Esophagus muscularis mucosa (tissue), 4 donors: ENCODE measurements around the gene MUS81. TPM values are rescaled to one million over a fixed set of nuclear protein-coding genes. Genes with fewer than 3 reads are reported as not detected.

Experiments
- DNase-seq: peaks from one replicate; pipeline ENCODE4 v3.0.0-alpha.2; 2017; ENCODE audit errors: extremely low spot score
- H3K27ac ChIP-seq, 4 donors: fragments of 200-600 bp; sonication (generic); replicated peaks in 1 of 4; 1 replicate in 3 of 4; 2 replicates in 1 of 4; pipeline ENCODE4 v1.5.1; 2016 to 2019; ENCODE audit warnings: mild to moderate bottlenecking in 1 of 4
- H3K27me3 ChIP-seq, 4 donors: fragments of 200-600 bp; sonication (generic); one replicate each; pipeline versions ENCODE4 v1.5.1 to v1.6.0; 2016 to 2019
- H3K36me3 ChIP-seq, 4 donors: fragments of 200-600 bp; sonication (generic); one replicate each; pipeline ENCODE4 v1.5.1; 2016 to 2019
- H3K4me1 ChIP-seq, 4 donors: fragments of 200-600 bp; sonication (generic); one replicate each; pipeline ENCODE4 v1.5.1; 2016 to 2019
- H3K4me3 ChIP-seq, 4 donors: fragments of 200-600 bp; sonication (generic); 1 replicate in 2 of 4; 2 replicates in 2 of 4; pipeline ENCODE4 v1.5.1; 2016 to 2019; ENCODE audit warnings: mild to moderate bottlenecking in 4 of 4, moderate library complexity in 1 of 4
- H3K9me3 ChIP-seq, 4 donors: fragments of 200-600 bp; sonication (generic); 1 replicate in 3 of 4; 2 replicates in 1 of 4; pipeline ENCODE4 v1.5.1; 2016 to 2019
- CTCF ChIP-seq, 3 experiments: fragments of 200-600 bp in 2 of 3; fragments of 450-650 bp in 1 of 3; sonication (generic) in 2 of 3; IDR thresholded peaks; one replicate each; pipeline ENCODE4 v1.5.1; 2017 to 2019; ENCODE audit warnings: antibody characterized with exemption in 3 of 3, mild to moderate bottlenecking in 2 of 3, moderate library complexity in 1 of 3
- EP300 ChIP-seq: sonication (generic); formaldehyde crosslinking; IDR thresholded peaks from one replicate; pipeline ENCODE4 v1.6.1; 2017; ENCODE audit warnings: antibody characterized with exemption
- POLR2A ChIP-seq: fragments of 450-650 bp; IDR thresholded peaks from one replicate; pipeline ENCODE4 v1.6.1; 2017; ENCODE audit warnings: antibody characterized with exemption, moderate library complexity, mild to moderate bottlenecking, low read depth
- POLR2AphosphoS5 ChIP-seq, 2 donors: sonication (generic); formaldehyde crosslinking; IDR thresholded peaks; one replicate each; pipeline ENCODE4 v1.6.1; 2017; ENCODE audit warnings: antibody characterized with exemption in 2 of 2
- WGBS: methylation state at CpG from one replicate; pipeline ENCODE4 v1.1.5; 2018; 5-methylcytosine and 5-hydroxymethylcytosine counted together
- intact Hi-C: fragments of 100-400 bp; cut with DNase I; formaldehyde crosslinking; loops from one replicate; pipeline ENCODE4 v1.15.1; 2023
- total RNA-seq, 4 donors: library from RNA; depleted of rRNA; stranded (reverse); fragments of >200 nt; gene quantifications; one replicate each; pipeline versions ENCODE4 v1.1.0 to v1.2.1, GENCODE V29; 2016

The MUS81 gene
- total RNA-seq, 4 donors from 2014 or later = 42.2 to 74.2 (median 58.3) TPM

GRCh38 chr11:65872586-65873317 lies 12.5 kb downstream of the MUS81 start, which contains the start of gene EFEMP2:
EFEMP2 (minus strand) TSS chr11:65872800; CDS start chr11:65872354, 446 bp downstream.
- TF ChIP-seq POLR2AphosphoS5 (IDR thresholded peaks at IDR 0.05) (peak in 1 of 2 donors; percentile 16), CTCF (IDR thresholded peaks at IDR 0.05) (no peak), POLR2A (no peak), EP300 (no peak)
- Histone ChIP-seq H3K27ac (peak within 1 kb of the TSS; percentile 92 to 99 (median 96)), H3K27me3 (no peaks in the 10 kb centered on the region), H3K36me3 (peaks cover 0 to 34% (median 25%) of the 10 kb centered on the region in 4 donors), H3K4me1 (peaks cover 26 to 54% (median 49%) of the 10 kb centered on the region in 4 donors), H3K9me3 (no peaks in the 10 kb centered on the region), H3K4me3 (peak within 1 kb of the TSS; percentile 64 to 83 (median 74))
- no peak for DNase-seq
- intact Hi-C loops = no loop called here
- 3% methylated on average over 8 of the region's 69 CpGs for WGBS

GRCh38 chr11:65873318-65874156 lies 13.3 kb downstream of the MUS81 start:
- Histone ChIP-seq H3K36me3 (peaks cover 0 to 27% (median 17%) of the 10 kb centered on the region in 4 donors), H3K4me1 (peaks cover 26 to 46% (median 43%) of the 10 kb centered on the region in 4 donors), H3K27ac (peak overlapping the region; percentile 92 to 99 (median 96)), H3K4me3 (peak overlapping the region; percentile 64 to 83 (median 74)), H3K27me3 (no peaks in the 10 kb centered on the region), H3K9me3 (no peaks in the 10 kb centered on the region)
- DNase-seq = peak; percentile 98
- intact Hi-C loops = no loop called here
- 27% methylated on average over 16 of the region's 54 CpGs for WGBS
- TF ChIP-seq POLR2A (peak; percentile 75), EP300 (no peak), CTCF (IDR thresholded peaks at IDR 0.05) (peak in 1 of 3 experiments; percentile 5), POLR2AphosphoS5 (IDR thresholded peaks at IDR 0.05) (peak; percentile 98 to 99)

- Histone ChIP-seq H3K4me1 (peaks cover 0 to 7% (median 6%) of the 10 kb centered on the region in 4 donors), H3K9me3 (no peaks in the 10 kb centered on the region), H3K36me3 (peaks cover 8 to 29% (median 26%) of the 10 kb centered on the region in 4 donors), H3K4me3 (no peak within 1 kb of the TSS), H3K27ac (no peak within 1 kb of the TSS), H3K27me3 (no peaks in the 10 kb centered on the region)
- TF ChIP-seq POLR2AphosphoS5 (IDR thresholded peaks at IDR 0.05) (peak in 1 of 2 donors; percentile 5), CTCF (IDR thresholded peaks at IDR 0.05) (no peak), EP300 (no peak)
- DNase-seq = no peak
- intact Hi-C loops = no loop called here
- WGBS = 65% methylated on average over 7 of the region's 7 CpGs
Observed at GRCh38 chr11:65879617-65880016, 19.4 kb downstream of the MUS81 start, which contains the start of gene CTSW. CTSW (plus strand) TSS chr11:65879837; CDS start chr11:65879855, 18 bp downstream.

- Histone ChIP-seq H3K4me3 (no peak overlapping the region), H3K9me3 (no peaks in the 10 kb centered on the region), H3K4me1 (peaks cover 4 to 11% (median 10%) of the 10 kb centered on the region in 4 donors), H3K27me3 (no peaks in the 10 kb centered on the region), H3K27ac (no peak overlapping the region), H3K36me3 (peaks cover 8 to 33% (median 28%) of the 10 kb centered on the region in 4 donors)
- WGBS = 86% methylated on average over 5 of the region's 7 CpGs
- intact Hi-C loops = no loop called here
- DNase-seq = no peak
- no peak for TF ChIP-seq POLR2A
- no peak for TF ChIP-seq CTCF (IDR thresholded peaks at IDR 0.05)
- no peak for TF ChIP-seq POLR2AphosphoS5 (IDR thresholded peaks at IDR 0.05)
- no peak for TF ChIP-seq EP300
Observed at GRCh38 chr11:65880027-65880426, 19.8 kb downstream of the MUS81 start.
